ENCODE data around the gene CRIP2.

GRCh38 chr14:105452963-105453362 lies 21.7 kb upstream of the CRIP2 start:
- TF ChIP-seq CTCF (IDR thresholded peaks at IDR 0.05) = no peak
- no peak for TF ChIP-seq POLR2A (IDR thresholded peaks at IDR 0.05)
- TF ChIP-seq EP300 (IDR thresholded peaks at IDR 0.05) = no peak

Measured in ovary (tissue), 3 donors.